DND-41 (cell line): Measurements from ENCODE around the gene FOXP1.

Experiments used
- ATAC-seq: fragments of 200-7000 bp; cut with Tn5 transposase; 3 replicates; pipeline ENCODE4 v1.9.1; 2021; ENCODE audit warnings: low read depth; ENCODE audit not compliant: insufficient read depth
- DNase-seq: peaks from one replicate; pipeline ENCODE4 v3.0.0-alpha.2; 2020
- H2AFZ ChIP-seq: 2 replicates; pipeline ENCODE4 v1.6.0; 2012; ENCODE audit warnings: low read depth, low read length
- H3K27ac ChIP-seq: 2 replicates; pipeline ENCODE4 v1.5.1; 2012; ENCODE audit warnings: low read length, inconsistent platforms
- H3K27me3 ChIP-seq: fragments of 200-600 bp; sonication (generic); 2 replicates; pipeline ENCODE4 v1.6.0; 2012; ENCODE audit warnings: low read length, mild to moderate bottlenecking, inconsistent platforms; ENCODE audit not compliant: insufficient read depth, poor library complexity
- H3K36me3 ChIP-seq: 2 replicates; pipeline ENCODE4 v1.5.1; 2012; ENCODE audit warnings: low read length, inconsistent platforms; ENCODE audit not compliant: insufficient read depth
- H3K4me1 ChIP-seq: 2 replicates; pipeline ENCODE4 v1.5.1; 2012; ENCODE audit warnings: mild to moderate bottlenecking, low read length; ENCODE audit not compliant: insufficient read depth
- H3K4me2 ChIP-seq: 2 replicates; pipeline ENCODE4 v1.6.0; 2012; ENCODE audit warnings: mild to moderate bottlenecking, moderate library complexity, low read length, inconsistent platforms; ENCODE audit not compliant: insufficient read depth
- H3K4me3 ChIP-seq, 2 experiments: fragments of 200-600 bp in 1 of 2; shearing (Covaris generic) in 1 of 2; 2 replicates each; pipeline ENCODE4 v1.5.1; 2012 to 2016; ENCODE audit warnings: inconsistent platforms in 2 of 2, low read length in 2 of 2, mild to moderate bottlenecking in 2 of 2, low read depth in 1 of 2, moderate library complexity in 1 of 2
- H3K79me2 ChIP-seq: 2 replicates; pipeline ENCODE4 v1.6.0; 2012; ENCODE audit warnings: low read length, inconsistent platforms; ENCODE audit not compliant: insufficient read depth
- H3K9ac ChIP-seq: 2 replicates; pipeline ENCODE4 v1.6.0; 2012; ENCODE audit warnings: low read depth, mild to moderate bottlenecking, inconsistent platforms, low read length, moderate library complexity
- H3K9me3 ChIP-seq: 2 replicates; pipeline ENCODE4 v1.5.1; 2012; ENCODE audit warnings: low read length, moderate library complexity, mild to moderate bottlenecking, inconsistent platforms; ENCODE audit not compliant: insufficient read depth, severe bottlenecking
- H4K20me1 ChIP-seq: 2 replicates; pipeline ENCODE4 v1.6.0; 2012; ENCODE audit warnings: low read length; ENCODE audit not compliant: insufficient read depth
- EZH2 ChIP-seq: IDR thresholded peaks from 3 replicates; pipeline ENCODE4 v1.6.1; 2012; ENCODE audit warnings: borderline replicate concordance, low read depth, mild to moderate bottlenecking, moderate library complexity, low read length, inconsistent platforms; ENCODE audit not compliant: severe bottlenecking
- TF ChIP-seq, protein P1 (sequence below): IDR thresholded peaks from 2 replicates; pipeline ENCODE4 v1.5.1; 2012; ENCODE audit warnings: borderline replicate concordance, low read length, moderate library complexity, mild to moderate bottlenecking; ENCODE audit not compliant: poor library complexity, severe bottlenecking; ENCODE audit errors: extremely low read depth

FOXP1 gene

DNA sequence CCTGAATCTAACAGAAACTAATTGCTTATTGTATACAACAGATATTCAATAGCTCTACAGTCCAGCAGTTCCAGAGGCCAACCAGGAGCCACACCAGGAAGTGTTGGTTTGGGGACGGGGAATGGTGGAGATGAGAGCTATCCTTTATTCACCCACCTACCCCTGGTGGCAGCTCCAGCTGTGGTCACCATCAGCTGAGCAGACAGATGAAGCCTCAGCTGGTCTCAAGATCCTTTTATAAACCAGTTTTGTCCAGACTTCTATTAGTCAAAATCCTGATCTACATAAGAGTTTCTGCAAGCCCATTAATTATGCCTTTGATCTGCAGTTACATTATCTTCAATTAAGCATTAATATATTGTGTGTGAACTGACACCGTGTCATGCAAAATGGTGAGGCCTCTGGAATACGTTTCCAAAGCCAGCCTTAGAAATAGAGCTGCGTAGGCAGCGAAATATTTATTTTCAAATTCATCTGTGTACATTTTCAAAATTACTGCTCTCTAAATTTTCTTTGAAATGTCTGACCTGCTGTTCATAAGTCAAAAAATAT is 488.8 kb downstream of the FOXP1 start:
- Histone ChIP-seq H3K4me3 (no peak overlapping the region), H3K9me3 (no peaks in the 10 kb centered on the region), H4K20me1 (peaks cover 12% of the 10 kb centered on the region; the same call in 1 of the 2 replicates), H2AFZ (no peak overlapping the region), H3K79me2 (peaks cover 58% of the 10 kb centered on the region), H3K4me1 (no peaks in the 10 kb centered on the region), H3K27me3 (no peaks in the 10 kb centered on the region), H3K9ac (no peak overlapping the region), H3K4me2 (no peak overlapping the region), H3K27ac (no peak overlapping the region), H3K36me3 (peaks cover 23% of the 10 kb centered on the region)
- DNase-seq = no peak
- TF ChIP-seq, protein P1, sequence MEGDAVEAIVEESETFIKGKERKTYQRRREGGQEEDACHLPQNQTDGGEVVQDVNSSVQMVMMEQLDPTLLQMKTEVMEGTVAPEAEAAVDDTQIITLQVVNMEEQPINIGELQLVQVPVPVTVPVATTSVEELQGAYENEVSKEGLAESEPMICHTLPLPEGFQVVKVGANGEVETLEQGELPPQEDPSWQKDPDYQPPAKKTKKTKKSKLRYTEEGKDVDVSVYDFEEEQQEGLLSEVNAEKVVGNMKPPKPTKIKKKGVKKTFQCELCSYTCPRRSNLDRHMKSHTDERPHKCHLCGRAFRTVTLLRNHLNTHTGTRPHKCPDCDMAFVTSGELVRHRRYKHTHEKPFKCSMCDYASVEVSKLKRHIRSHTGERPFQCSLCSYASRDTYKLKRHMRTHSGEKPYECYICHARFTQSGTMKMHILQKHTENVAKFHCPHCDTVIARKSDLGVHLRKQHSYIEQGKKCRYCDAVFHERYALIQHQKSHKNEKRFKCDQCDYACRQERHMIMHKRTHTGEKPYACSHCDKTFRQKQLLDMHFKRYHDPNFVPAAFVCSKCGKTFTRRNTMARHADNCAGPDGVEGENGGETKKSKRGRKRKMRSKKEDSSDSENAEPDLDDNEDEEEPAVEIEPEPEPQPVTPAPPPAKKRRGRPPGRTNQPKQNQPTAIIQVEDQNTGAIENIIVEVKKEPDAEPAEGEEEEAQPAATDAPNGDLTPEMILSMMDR = no peak
- no peak for TF ChIP-seq EZH2
- no peak for ATAC-seq

DNA sequence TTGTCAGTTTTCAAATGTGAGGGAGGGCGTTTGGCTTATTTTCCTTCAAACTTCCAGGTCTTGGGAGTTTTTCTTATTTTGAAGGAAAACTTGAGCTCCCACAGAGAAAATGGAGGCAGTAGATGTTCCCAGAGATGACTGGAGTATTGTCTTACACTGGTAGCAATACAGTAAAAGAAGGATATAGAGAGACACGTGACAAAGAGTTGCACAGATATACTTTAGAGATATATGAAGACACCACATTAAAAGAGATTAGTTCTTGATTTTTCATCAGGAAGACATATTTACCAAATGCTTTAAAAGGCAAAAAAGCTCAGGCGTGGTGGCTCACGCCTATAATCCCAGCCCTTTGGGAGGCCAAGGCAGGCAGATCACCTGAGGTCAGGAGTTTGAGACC is 490.9 kb downstream of the FOXP1 start:
- no peak overlapping the region for H2AFZ ChIP-seq
- no peaks in the 10 kb centered on the region for H3K9me3 ChIP-seq
- no peak overlapping the region for H3K27ac ChIP-seq
- no peak overlapping the region for H3K9ac ChIP-seq
- H3K4me2 ChIP-seq = no peak overlapping the region
- TF ChIP-seq EZH2 = no peak
- TF ChIP-seq, protein P1 = no peak
- peaks cover 23% of the 10 kb centered on the region; the same call in 1 of the 2 replicates for H3K36me3 ChIP-seq
- H3K79me2 ChIP-seq = peaks cover 56% of the 10 kb centered on the region
- H3K4me3 ChIP-seq = no peak overlapping the region
- H4K20me1 ChIP-seq = peaks cover 17% of the 10 kb centered on the region
- DNase-seq (no peak), ATAC-seq (no peak)
- no peaks in the 10 kb centered on the region for H3K27me3 ChIP-seq
- H3K4me1 ChIP-seq = peaks cover 13% of the 10 kb centered on the region

DNA sequence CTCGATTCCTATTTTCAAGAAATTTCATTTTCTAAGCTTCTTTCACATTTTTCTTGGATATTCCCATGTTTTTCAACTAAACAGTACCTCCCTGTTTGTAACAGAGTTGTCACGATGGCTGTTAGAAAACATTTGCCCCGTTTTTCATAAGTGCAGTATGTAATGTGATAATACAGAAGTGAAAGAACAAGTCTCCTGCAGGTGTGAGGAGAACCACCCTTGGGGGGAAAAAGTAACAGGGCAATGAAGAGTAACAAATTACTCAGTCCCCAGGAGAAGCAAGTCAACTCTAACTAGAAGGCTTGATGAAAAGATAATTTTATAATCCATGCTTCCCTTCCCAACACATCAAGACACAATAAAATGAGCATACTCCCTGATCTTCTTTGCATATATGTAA is 493.3 kb downstream of the FOXP1 start:
- TF ChIP-seq, protein P1 = no peak
- TF ChIP-seq EZH2 = no peak
- Histone ChIP-seq H3K9ac (no peak overlapping the region), H3K4me2 (no peak overlapping the region), H3K79me2 (peaks cover 55% of the 10 kb centered on the region), H3K9me3 (no peaks in the 10 kb centered on the region), H3K27ac (no peak overlapping the region), H2AFZ (no peak overlapping the region), H4K20me1 (peaks cover 16% of the 10 kb centered on the region), H3K27me3 (no peaks in the 10 kb centered on the region), H3K4me3 (no peak overlapping the region), H3K4me1 (peaks cover 18% of the 10 kb centered on the region), H3K36me3 (peaks cover 13% of the 10 kb centered on the region; the same call in 1 of the 2 replicates)
- ATAC-seq (no peak), DNase-seq (no peak)

DNA sequence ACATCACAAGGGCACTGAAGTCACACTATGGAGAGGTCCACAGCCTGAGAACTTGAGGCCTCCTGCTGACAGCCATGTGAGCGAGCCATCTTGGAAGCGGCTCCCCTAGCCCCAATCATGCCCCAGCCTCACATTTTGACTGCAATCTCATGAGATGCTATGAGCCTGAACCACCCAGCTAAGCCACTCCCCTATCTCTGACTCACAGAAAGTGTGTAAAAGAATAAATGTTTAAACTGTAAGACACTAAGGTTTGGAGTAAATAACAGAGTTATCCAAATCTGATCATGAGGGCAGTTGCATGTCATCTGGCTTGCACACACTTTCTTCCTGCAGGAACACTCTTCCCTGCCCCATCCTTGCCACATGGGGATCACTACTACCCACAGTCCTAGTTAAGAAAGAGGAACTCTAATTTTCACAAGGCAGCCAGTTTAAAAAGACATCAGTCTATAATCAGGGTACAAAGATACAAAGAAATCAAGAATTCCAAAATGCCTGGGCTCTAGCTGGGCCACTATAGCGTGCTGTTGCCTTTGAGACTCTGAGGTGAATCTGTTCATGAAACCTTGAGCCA is 494.2 kb downstream of the FOXP1 start:
- Histone ChIP-seq H3K9me3 (no peaks in the 10 kb centered on the region), H3K79me2 (peaks cover 54% of the 10 kb centered on the region), H2AFZ (no peak overlapping the region), H3K9ac (no peak overlapping the region), H3K4me2 (no peak overlapping the region), H3K4me1 (peaks cover 18% of the 10 kb centered on the region), H3K4me3 (no peak overlapping the region), H4K20me1 (peaks cover 16% of the 10 kb centered on the region), H3K27ac (no peak overlapping the region), H3K27me3 (no peaks in the 10 kb centered on the region), H3K36me3 (peaks cover 7% of the 10 kb centered on the region; the same call in 1 of the 2 replicates)
- TF ChIP-seq, protein P1 = no peak
- ATAC-seq (no peak), DNase-seq (no peak)
